ENCODE results near the gene IL22RA1.
A peak's percentile ranks its signal among the peaks of the same experiment; 100 is the strongest.

IL22RA1 gene

GRCh38 chr1:24113641-24114033 is 29.3 kb downstream of the IL22RA1 start:
- no peak for TF ChIP-seq CTCF (IDR thresholded peaks at IDR 0.05; ENCODE audit: extremely low read depth, missing control alignments)
- DNase-seq (ENCODE audit: low spot score), result no peak

- DNase-seq (ENCODE audit: low spot score), result peak; percentile 75
- TF ChIP-seq CTCF (IDR thresholded peaks at IDR 0.05; ENCODE audit: extremely low read depth, missing control alignments), result peak; percentile 12
These were observed 30.8 kb downstream of the IL22RA1 start, which contains the start of gene MYOM3 for GRCh38 chr1:24111996-24112779. Gene MYOM3, minus strand, starts transcription at chr1:24112135. Its CDS starts 3,499 bp downstream, at chr1:24108636.

GRCh38 chr1:24111262-24111995 is 31.5 kb downstream of the IL22RA1 start:
- DNase-seq (ENCODE audit: low spot score), result no peak
- TF ChIP-seq CTCF (IDR thresholded peaks at IDR 0.05; ENCODE audit: extremely low read depth, missing control alignments), result no peak

- DNase-seq (ENCODE audit: low spot score), result no peak
- TF ChIP-seq CTCF (IDR thresholded peaks at IDR 0.05; ENCODE audit: extremely low read depth, missing control alignments), result no peak
These were observed 32.2 kb downstream of the IL22RA1 start for GRCh38 chr1:24110642-24111261.

- DNase-seq (ENCODE audit: low spot score), result no peak
- no peak for TF ChIP-seq CTCF (IDR thresholded peaks at IDR 0.05; ENCODE audit: extremely low read depth, missing control alignments)
These were observed 33.1 kb downstream of the IL22RA1 start for GRCh38 chr1:24109686-24110475.

GRCh38 chr1:24109166-24109483 is 33.8 kb downstream of the IL22RA1 start:
- DNase-seq (ENCODE audit: low spot score), result no peak
- TF ChIP-seq CTCF (IDR thresholded peaks at IDR 0.05; ENCODE audit: extremely low read depth, missing control alignments), result no peak
